Measurements from ENCODE around the gene APLP2. TPM values are rescaled to one million over a fixed set of nuclear protein-coding genes. Genes with fewer than 3 reads are reported as not detected.

Gene APLP2
- polyA plus RNA-seq, 3 donors = 486 to 622 (median 591) TPM

DNA sequence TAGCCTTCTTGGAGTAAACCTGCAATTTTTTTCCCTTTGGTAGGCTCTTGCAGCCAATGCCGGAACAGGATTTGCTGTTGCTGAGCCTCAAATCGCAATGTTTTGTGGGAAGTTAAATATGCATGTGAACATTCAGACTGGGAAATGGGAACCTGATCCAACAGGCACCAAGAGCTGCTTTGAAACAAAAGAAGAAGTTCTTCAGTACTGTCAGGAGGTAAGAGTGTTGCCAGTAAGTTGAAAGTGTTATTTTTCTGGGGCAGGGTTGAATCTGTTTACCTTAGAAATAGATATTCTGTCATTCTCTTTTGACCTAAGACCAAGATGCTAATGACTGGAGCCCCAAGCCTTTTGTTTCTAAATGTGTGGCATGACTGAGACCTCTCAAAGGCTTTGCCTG lies 39.7 kb downstream of the APLP2 start:
- H3K27me3 ChIP-seq (ENCODE audit: control insufficient read depth in 2 of 2, insufficient read depth in 2 of 2, low read length in 2 of 2) = no peaks in the 10 kb centered on the region
- H3K4me1 ChIP-seq (ENCODE audit: control insufficient read depth in 1 of 2, insufficient read depth in 2 of 2, low read length in 2 of 2) = peaks cover 20 to 34% of the 10 kb centered on the region in 2 donors
- 83% methylated on average over 2 of the region's 2 CpGs for WGBS (ENCODE audit: insufficient coverage)
- Mint-ChIP-seq H3K36me3 (peaks cover 52 to 70% of the 10 kb centered on the region in 2 donors), H3K9me3 (no peaks in the 10 kb centered on the region), H3K4me1 (peaks cover 31% of the 10 kb centered on the region), H3K27me3 (ENCODE audit: low read depth in 3 of 3) (no peaks in the 10 kb centered on the region), H3K27ac (peak overlapping the region; percentile 68 to 88 (median 80)), H3K4me3 (no peak overlapping the region)
- no peak overlapping the region for H3K4me3 ChIP-seq (replicated peaks in 1 of 3; ENCODE audit: low read depth in 2 of 3, low read length in 3 of 3)
- H3K27ac ChIP-seq (ENCODE audit: low read depth in 1 of 2, low read length in 2 of 2) = peak overlapping the region; percentile 12 to 72
- TF ChIP-seq, protein P1, sequence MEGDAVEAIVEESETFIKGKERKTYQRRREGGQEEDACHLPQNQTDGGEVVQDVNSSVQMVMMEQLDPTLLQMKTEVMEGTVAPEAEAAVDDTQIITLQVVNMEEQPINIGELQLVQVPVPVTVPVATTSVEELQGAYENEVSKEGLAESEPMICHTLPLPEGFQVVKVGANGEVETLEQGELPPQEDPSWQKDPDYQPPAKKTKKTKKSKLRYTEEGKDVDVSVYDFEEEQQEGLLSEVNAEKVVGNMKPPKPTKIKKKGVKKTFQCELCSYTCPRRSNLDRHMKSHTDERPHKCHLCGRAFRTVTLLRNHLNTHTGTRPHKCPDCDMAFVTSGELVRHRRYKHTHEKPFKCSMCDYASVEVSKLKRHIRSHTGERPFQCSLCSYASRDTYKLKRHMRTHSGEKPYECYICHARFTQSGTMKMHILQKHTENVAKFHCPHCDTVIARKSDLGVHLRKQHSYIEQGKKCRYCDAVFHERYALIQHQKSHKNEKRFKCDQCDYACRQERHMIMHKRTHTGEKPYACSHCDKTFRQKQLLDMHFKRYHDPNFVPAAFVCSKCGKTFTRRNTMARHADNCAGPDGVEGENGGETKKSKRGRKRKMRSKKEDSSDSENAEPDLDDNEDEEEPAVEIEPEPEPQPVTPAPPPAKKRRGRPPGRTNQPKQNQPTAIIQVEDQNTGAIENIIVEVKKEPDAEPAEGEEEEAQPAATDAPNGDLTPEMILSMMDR (IDR thresholded peaks at IDR 0.05) = no peak
- no peak for DNase-seq
- H3K9ac ChIP-seq (ENCODE audit: insufficient read depth, low read length, poor library complexity, severe bottlenecking) = no peak overlapping the region
- H3K4me2 ChIP-seq (replicated peaks; ENCODE audit: extremely low read depth, low read length, poor library complexity, severe bottlenecking) = no peak overlapping the region
- H3K9me3 ChIP-seq (replicated peaks in 1 of 2; ENCODE audit: control insufficient read depth in 1 of 2, insufficient read depth in 1 of 2, low read length in 2 of 2) = no peaks in the 10 kb centered on the region
- no peak overlapping the region for H2AFZ ChIP-seq (ENCODE audit: insufficient read depth, low read depth, low read length, poor library complexity, severe bottlenecking)
- H3K79me2 ChIP-seq (ENCODE audit: insufficient read depth, low read length) = peaks cover 84% of the 10 kb centered on the region
- intact Hi-C loops (cut with micrococcal nuclease) = no loop called here
- peaks cover 37 to 50% of the 10 kb centered on the region in 2 donors for H3K36me3 ChIP-seq (replicated peaks in 1 of 2; ENCODE audit: control insufficient read depth in 1 of 2, insufficient read depth in 2 of 2, low read length in 2 of 2)
- peaks cover 90% of the 10 kb centered on the region for H4K20me1 ChIP-seq (ENCODE audit: insufficient read depth, low read length)

DNA sequence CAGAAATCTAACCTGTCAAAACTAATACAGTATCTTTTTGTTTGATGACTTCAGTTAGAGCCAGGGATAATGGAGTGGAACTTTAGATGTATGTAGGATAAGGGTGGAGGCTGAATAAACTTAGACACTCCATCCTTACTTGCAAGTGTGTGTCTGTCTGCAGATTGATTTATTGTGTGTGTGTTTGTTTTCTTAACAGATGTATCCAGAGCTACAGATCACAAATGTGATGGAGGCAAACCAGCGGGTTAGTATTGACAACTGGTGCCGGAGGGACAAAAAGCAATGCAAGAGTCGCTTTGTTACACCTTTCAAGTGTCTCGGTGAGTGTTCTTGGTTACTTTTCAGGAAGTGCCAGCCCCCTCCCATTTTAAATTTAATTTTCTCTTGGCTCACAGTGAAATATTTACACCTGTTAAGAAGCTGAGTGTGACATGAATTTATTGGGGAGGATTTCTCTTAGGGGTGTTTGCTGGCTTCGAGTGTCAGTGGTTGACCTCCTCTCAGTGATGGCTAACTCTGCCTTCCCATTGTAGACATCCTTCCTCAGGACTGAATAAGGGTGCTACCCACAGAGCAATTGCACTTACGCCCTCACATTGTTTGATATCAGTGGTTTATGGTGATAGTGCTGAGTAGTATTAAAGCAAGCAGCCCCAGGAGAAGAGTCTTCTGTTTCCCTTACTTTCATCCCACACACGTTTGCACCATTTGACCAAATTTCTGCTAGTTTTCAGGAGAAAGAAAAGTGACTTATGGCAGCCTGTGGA lies 40.8 kb downstream of the APLP2 start:
- Mint-ChIP-seq H3K9me3 (no peaks in the 10 kb centered on the region), H3K27me3 (ENCODE audit: low read depth in 3 of 3) (no peaks in the 10 kb centered on the region), H3K36me3 (peaks cover 60 to 78% of the 10 kb centered on the region in 2 donors), H3K27ac (peak overlapping the region in 4 of 7 donors; percentile 23 to 88 (median 63)), H3K4me3 (no peak overlapping the region), H3K4me1 (peaks cover 31% of the 10 kb centered on the region)
- no peaks in the 10 kb centered on the region for H3K27me3 ChIP-seq (ENCODE audit: control insufficient read depth in 2 of 2, insufficient read depth in 2 of 2, low read length in 2 of 2)
- H3K9me3 ChIP-seq (replicated peaks in 1 of 2; ENCODE audit: control insufficient read depth in 1 of 2, insufficient read depth in 1 of 2, low read length in 2 of 2) = no peaks in the 10 kb centered on the region
- H3K79me2 ChIP-seq (ENCODE audit: insufficient read depth, low read length) = peaks cover 84% of the 10 kb centered on the region
- no peak for DNase-seq
- no peak overlapping the region for H3K4me2 ChIP-seq (replicated peaks; ENCODE audit: extremely low read depth, low read length, poor library complexity, severe bottlenecking)
- H3K4me1 ChIP-seq (ENCODE audit: control insufficient read depth in 1 of 2, insufficient read depth in 2 of 2, low read length in 2 of 2) = peaks cover 18 to 23% of the 10 kb centered on the region in 2 donors
- peaks cover 90% of the 10 kb centered on the region for H4K20me1 ChIP-seq (ENCODE audit: insufficient read depth, low read length)
- H3K4me3 ChIP-seq (replicated peaks in 1 of 3; ENCODE audit: low read depth in 2 of 3, low read length in 3 of 3) = no peak overlapping the region
- WGBS (ENCODE audit: insufficient coverage) = no CpG with 5 or more reads among the region's 7 CpGs
- TF ChIP-seq, protein P1 (IDR thresholded peaks at IDR 0.05) = no peak
- intact Hi-C loops (cut with micrococcal nuclease) = no loop called here
- no peak overlapping the region for H3K9ac ChIP-seq (ENCODE audit: insufficient read depth, low read length, poor library complexity, severe bottlenecking)
- H3K27ac ChIP-seq (ENCODE audit: low read depth in 1 of 2, low read length in 2 of 2) = peak overlapping the region in 1 of 2 donors; percentile 72
- H2AFZ ChIP-seq (ENCODE audit: insufficient read depth, low read depth, low read length, poor library complexity, severe bottlenecking) = no peak overlapping the region
- peaks cover 44 to 60% of the 10 kb centered on the region in 2 donors for H3K36me3 ChIP-seq (replicated peaks in 1 of 2; ENCODE audit: control insufficient read depth in 1 of 2, insufficient read depth in 2 of 2, low read length in 2 of 2)
